Fibroblast of skin of right quadriceps (primary cell): ENCODE results near the gene TRAF3.
"Not testable (repeated sequence)": the region's sequence is repeated elsewhere in the genome, so short reads cannot be mapped to it uniquely, and the experiment has no call there.

Source experiments
- DNase-seq: peaks from one replicate; pipeline ENCODE4 v3.0.0-alpha.2; 2013

The TRAF3 gene

DNA sequence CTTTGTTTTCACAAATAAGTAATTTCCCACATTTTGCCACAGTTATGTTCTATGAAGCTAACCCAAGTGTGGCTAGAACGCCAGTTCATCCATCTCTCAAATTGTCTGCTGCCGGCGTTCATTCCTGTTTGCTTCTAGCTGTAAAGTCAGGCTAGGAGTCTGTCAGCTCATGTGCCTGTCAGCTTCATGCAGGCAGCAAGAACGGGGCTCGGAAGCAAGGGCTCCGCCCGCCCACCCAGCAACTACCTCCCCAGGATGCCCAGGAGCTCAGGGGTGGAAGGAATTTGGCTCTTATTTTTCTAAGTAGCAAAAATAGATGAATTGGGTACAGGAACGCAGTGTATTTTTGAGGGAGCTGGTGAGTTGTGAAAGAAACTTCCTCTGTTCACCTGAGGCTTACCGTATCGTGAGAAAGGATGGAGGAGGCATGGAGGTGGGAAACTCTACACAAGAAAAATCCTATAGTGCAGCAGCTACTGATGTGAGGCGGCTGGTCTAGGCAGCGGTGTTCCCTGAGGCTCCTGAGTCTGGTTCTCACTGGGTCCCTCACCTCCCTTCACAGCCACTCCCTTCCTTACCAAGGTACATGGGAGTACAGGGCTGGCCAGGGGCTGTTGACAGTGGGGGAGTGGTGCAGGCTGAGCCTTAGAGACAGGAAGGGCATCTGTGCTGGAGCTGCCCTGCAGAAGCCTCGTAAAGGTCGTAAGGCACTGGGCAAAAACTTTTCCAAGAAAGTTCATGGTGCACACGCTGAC is 90.8 kb downstream of the TRAF3 start:
- DNase-seq = no peak

DNA sequence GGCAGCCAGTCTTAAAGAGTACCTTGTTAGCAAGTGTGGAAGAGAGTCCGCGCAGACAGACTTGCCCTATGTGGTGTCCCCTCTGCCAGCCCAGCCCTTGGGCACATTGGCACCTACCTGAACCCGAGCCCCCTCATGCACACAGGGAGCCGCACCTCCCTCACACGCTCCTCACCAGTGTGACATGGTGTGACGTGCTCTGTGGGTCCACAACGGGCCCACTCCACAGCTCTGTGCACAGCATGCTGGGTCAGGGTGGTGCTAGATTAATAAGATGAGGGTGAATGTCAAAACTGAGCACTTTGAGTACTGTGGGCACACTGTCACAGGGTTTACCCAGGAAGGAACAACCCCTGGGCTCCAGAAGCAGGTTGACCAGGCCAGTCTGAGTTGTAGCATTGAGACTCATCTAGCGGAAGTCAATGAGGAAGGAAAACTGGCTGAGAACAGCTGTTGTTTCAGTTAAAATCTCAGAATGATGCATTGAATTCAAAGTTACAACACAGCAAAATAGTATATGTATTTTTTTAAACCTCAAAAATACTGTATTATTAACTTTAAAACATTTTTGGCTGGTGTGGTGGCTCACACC is 91.8 kb downstream of the TRAF3 start:
- DNase-seq = no peak

DNA sequence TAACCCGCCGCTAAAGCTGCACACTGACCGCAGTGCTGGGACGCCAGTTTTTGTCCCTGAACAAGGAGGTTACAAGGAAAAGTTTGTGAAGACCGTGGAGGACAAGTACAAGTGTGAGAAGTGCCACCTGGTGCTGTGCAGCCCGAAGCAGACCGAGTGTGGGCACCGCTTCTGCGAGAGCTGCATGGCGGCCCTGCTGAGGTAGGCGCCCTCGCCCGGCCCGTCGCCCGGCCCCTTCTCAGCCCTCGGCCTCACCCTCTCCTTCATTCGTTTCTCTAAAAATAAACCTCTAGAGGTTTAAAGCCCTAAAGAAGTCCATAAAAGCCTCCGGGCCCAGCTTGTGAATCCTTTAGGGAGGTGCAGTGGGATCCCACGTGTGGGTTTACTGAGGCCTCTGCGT is 93.0 kb downstream of the TRAF3 start:
- DNase-seq = no peak

DNA sequence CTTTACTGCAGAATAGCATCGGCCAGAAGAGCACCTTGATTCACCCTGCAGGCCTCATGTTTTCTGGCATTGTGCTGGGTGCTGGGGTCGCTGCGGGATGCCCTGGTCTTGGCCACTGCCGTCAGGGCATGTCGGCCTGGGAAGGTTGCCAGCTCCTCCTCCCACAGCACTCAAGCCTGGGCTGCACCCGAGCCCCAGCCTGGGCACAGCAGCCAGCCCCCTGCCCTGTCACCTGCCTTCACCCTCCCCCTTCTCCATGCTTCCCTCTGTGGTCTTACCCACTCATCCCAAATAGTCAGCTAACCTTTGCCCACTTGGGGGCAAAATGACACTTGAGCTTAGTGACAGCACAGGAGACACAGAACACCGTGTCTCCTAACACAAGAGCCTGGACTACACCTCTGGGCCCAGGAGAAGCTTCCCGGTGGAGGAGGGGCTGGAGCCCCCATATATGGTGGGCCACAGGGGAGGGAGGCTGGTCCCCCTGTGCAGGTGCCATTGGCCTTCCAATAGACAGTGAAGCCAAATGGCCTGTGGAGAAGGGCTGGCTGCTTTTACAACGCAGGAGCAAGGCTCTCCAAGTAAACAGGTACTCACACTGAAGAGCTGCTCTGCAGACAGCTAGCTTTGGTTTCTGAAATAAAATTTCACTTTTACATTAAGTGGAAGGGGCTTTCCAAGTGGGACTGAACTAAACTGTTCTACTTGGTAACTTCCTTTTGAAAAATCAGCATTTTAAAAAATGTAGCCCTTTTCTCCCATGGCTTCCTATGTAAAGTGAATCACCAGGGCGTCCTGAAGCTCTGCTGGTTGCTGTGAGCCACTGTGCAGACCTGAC is 94.0 kb downstream of the TRAF3 start:
- no peak for DNase-seq

DNA sequence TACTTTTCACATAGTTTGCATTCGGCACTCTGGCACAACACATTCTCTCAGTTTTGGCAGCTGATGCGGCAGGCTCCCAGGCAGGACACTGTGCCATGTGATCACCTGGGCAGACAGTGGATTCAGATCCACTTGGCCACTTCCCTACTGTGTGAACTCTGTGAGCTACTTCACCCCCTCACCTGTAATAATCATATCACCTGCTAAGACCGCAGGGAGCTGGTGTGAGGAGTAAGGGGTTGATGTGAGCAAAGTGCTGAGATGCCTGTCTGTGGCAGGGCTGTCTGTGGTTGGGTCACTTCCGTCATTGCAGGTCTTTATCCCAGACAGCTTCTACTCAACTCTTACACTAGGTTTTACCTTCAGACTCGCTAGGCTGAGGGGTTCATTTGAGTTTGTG is 94.8 kb downstream of the TRAF3 start:
- no peak for DNase-seq

DNA sequence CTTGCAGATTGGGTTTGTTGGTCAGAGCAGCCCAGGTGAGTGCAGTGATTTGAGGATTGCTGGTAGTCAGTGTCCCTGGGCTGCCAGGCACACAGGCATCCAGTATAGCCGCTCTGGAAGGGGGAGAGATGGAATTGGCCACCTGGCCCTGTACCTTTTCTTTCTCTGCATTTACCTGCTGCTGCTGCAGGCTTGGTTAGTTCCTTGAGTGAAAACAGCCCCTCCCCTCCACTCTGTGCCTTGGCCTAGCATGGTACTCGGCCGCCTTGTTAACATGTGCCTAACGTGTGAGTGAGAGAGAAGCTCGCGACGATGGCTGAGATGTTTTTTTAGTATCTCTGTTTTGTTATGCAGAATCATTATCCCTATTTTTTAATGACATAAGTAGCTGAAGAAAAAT is 95.9 kb downstream of the TRAF3 start:
- DNase-seq = no peak

DNA sequence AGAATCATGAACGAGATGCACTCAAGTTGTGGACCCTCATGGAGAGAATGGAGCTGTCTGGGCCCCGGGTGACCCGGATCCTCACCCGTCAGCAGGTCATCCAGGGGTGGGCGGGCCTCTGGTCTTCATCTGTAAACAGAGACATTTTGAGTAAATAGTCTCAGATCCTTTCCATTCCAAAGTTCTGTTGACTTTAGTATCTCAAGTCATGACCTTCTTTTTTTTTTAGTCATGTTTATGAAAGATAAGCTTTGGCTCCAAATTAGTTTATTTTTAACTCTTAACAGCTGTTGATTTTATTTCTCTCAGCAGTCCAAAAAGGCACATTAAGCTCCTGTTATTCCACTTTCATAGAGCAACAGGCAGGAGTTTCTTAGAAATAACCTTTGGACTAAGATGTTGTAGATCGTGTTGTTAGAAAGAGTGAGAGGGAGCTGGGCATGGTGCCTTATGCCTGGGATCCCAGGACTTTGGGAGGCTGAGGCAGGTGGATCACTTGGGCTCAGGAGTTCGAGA is 96.4 kb downstream of the TRAF3 start:
- DNase-seq = no peak

DNA sequence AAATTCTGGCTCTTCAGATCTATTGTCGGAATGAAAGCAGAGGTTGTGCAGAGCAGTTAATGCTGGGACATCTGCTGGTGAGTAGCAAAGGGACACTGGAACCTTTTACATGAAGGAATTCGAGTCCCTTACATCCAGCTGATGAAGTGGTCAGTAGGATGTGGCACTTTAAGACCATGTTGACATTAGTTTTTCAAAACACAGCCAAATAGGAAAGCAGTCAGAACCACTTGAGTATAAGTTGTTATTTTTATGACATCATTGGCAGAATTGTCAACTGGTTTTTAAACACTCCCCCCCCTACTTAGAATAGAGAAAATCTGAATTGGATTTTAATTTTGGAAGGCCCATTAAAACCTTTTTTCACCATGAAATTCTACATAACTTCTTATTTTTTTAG is 98.4 kb downstream of the TRAF3 start:
- no peak for DNase-seq

DNA sequence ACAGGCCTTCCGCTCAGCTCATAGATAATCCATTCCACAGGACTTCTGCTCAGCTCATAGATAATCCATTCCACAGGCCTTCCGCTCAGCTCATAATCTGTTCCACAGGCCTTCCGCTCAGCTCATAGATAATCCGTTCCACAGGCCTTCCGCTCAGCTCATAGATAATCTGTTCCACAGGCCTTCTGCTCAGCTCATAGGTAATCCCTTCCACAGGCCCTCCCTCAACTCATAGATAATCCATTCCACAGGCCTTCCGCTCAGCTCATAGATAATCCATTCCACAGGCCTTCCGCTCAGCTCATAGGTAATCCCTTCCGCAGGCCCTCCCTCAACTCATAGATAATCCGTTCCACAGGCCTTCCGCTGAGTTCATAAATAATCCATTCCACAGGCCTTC is 100.3 kb downstream of the TRAF3 start:
- DNase-seq = not testable (repeated sequence)

DNA sequence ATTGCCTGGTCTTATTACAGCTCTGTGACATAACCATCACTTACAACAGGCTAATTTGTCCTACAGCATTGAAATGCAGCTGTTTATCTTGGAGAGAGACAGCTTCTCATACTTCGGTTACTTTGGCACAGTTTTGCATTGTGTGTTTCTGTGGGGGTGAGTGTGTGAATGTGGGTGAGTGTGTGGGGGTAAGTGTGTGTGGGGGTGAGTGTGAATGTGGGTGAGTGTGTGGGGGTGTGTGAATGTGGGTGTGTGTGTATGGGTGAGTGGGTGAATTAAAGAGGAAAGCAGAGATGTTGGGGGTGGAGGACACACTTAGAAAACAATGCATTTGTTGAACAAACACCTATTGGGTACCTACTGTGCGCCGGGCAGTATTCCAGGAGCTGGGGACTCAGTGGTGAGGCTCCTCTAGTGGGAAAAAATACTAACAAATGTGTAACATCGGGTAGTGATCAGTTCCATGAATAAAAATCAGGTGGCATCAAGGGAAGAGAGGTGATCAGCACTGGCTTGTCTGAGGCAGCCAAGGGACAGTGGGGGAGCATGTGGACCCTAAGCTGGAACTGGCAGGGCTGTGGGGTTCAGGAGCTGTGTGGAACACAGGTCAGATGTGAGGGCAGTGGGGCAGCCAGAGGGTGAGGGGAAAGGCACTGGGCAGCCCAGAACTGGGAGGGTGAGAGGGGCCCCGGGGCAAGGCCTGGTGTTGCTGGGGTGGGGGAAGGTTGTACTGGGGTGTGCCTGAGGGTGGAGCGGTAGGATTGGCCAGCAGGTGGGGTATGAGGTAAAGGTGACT is 101.1 kb downstream of the TRAF3 start:
- DNase-seq = no peak

DNA sequence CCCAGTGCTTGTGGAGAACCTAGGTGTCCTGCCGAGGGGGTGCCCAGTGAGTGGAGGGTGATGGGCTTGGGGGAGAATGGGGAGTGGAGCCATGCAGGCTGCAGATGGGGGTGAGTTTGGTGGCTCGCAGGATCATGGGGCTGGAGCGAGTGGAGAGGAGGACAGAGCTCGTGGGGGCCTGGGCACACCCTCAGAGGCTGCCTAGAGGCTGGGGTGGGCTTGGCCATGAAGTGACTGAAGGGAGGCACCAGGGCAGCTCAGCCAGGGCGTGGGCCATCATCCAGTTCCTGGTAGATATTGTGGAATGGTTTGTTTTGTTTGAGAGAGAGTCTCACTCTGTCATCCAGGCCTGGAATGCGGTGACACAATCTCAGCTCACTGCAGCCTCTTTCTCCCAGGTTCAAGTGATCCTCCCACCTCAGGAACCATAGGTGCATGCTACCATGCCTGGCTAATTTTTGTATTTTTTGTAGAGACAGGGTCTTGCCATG is 101.8 kb downstream of the TRAF3 start:
- no peak for DNase-seq

DNA sequence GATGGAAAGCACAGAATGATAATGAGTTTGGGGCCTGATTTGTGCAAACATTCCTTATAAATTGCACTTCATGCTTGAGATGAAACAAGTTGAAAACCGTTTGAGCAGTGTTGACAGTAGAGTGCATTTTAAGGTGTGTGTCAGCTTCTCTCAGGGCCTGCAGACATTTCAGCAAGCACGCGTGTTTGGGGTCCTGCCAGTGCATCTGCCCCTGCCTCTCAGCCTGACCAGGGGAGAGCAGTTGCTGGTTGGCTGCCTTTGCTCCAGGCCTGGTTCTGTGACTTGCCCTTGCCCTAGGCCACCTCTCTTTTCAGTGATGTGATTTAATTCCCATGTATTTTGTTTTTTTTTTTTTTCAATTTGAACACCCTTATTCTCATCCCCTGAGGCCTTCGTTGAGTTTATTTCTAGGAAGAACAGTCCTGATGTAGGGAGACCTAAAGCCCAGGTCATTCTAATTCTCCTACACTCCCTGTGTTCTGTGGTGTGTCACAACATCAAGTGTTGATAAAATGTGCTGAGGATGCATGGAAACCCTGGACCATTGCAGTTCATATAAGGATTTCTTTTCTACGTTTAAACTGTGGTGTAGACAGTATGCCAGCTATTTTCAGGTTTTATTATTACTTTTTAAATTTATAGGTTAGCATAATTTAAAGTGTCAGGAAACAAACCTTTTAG is 105.1 kb downstream of the TRAF3 start:
- DNase-seq = no peak

DNA sequence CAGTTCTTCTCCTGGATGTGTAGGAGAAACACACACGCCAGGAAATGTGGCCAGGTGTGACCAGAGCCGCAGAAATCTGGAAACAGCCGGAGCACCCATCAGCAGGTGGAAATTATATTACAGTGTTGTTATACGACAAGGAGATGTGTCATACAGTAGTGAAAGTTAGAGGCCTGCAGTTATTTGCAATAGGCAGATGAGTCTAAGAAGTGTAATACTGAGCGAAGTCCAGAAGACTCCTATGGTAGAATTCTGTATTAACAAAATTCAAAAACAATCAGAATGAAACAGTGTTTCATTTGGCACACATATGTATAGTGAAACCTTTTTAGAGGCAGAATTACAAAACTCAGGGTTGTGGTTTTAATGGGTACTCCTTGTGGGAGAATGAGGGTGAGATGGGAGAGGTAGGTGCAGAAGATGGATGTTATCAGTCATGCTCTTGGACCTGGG is 105.9 kb downstream of the TRAF3 start:
- DNase-seq = no peak

DNA sequence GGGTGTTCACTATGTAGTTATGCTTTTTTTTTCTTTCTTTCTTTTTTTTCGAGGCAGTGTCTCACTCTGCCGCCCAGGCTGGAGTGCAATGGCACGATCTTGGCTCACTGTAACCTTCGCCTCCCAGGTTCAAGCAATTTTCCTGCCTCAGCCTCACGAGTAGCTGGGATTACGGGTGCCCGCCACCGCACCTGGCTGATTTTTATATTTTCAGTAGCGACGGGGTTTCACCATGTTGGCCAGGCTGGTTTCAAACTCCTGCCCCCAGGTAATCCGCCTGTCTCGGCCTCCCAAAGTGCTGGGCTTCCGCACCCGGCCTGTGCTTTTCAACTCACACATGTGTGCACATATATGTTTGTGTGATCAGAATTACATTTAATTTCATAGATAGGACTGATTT is 106.3 kb downstream of the TRAF3 start:
- DNase-seq = no peak

DNA sequence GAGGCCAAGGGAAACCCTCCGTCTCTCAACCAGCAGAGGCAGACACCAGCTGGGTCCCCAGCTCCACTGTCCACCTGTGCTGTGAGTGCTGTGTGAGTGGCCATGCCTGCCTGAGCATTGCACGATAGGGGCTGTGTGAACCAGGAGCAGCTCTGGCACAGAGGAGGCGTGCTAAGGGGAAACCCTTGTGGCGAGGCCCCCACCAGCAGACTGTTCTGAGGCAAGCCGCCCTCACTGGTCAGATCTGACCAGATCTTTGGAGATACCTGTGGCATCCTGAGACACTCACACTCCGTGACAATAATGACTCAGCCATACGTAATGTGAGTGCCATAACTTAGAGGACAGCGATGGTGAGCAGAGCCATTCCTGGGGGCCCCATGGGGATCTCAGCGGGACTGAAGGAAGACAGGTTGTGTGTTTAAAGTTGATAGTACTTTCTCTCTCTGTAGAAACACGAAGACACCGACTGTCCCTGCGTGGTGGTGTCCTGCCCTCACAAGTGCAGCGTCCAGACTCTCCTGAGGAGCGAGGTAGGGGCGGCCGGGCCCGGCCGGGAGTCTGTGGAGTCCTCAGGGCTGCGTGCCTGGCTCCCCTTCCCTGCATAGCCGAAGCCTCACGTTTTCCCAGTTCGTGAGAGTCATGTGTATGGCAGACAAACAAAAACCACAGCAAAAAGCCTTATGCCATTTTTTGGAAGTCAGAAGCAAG is 108.6 kb downstream of the TRAF3 start:
- no peak for DNase-seq

DNA sequence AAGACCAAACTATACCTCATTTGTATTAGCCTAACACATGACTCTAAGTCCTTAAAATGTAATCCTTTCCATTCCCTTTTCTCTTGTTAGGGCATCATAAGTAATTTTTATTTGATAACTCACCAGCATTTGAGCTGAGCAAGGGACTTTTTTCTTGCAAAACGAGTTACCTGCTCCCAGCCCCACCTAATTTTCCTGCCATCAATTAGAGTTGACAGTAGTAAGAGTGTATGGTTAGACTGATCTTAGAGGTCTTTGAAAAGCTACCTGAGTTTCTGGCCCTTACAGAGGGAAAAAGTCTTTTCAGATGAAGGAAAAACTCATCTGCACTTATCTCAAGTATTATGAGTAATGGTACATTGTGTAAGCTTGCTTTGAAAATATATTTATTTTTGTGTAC is 111.5 kb downstream of the TRAF3 start:
- no peak for DNase-seq

DNA sequence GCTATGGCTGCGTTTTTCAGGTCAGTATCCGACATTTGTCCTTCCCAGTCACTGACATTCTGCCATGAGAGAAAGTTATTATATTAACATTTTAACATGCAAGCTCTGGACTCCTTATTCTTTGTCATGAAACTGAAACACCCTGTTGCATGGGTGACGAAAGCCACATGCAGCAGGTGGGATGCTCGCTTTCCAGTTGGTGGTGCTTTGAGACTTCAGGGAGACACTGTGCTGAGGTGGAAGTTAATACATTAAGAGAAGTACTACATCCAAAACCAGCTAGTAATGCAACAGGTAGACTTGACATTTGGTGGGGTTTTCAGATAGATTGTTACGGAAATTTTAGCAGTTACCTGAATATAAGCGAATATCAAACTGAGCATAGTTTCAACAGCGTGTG is 112.4 kb downstream of the TRAF3 start:
- DNase-seq = no peak

DNA sequence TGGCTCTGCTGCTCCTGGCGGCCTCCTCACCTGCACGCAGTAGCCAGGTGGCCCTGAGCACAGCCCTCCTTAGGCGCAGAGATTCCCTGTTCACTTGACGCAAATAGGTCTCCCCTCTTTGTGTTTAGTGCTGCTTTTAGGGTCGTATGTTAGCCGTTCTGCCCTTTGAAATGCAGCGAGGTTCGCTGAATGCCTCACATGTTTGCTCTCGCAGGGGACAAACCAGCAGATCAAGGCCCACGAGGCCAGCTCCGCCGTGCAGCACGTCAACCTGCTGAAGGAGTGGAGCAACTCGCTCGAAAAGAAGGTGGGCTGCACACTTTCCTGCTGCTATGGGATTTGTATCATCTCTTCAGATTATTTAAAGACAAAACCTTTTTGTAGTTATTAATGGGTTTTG is 113.9 kb downstream of the TRAF3 start:
- no peak for DNase-seq

DNA sequence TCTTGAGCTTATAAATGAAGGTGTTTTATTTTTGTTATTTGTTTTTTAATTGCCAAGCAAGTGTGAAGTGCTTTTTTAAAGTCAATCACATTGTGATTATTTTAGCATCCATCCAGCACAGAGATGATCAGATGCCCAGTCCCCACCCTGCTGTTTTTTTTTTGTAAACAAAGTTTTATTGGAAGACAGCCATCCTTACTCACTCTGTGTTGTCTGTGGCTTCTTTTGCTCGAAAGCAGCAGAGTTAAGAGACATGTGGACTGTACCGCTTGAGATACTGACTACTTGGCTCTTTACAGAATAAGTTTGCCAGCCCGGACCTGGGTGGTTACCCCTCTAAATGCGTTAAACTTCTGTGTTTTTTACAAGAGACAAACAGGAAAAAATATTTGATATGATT is 114.3 kb downstream of the TRAF3 start:
- DNase-seq = peak; percentile 42

DNA sequence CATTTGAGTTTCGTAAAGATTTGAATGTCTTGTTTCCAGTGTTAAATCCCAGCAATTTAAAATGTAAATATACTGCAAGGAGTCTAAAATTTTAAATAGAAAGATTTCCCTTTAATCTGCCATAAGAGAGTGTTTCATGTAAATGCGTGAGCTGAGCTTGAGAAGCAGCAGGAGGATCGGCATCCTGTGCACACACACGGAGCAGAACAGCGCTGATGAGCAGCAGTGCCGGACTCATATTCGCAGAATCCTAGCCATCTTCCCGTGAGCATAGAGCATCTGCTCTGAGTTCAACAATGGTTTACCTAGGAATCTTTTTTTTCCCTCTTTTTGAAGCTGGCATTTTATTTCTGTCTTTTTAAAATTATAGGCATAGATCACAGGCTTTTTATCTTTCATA is 115.4 kb downstream of the TRAF3 start:
- DNase-seq = no peak

DNA sequence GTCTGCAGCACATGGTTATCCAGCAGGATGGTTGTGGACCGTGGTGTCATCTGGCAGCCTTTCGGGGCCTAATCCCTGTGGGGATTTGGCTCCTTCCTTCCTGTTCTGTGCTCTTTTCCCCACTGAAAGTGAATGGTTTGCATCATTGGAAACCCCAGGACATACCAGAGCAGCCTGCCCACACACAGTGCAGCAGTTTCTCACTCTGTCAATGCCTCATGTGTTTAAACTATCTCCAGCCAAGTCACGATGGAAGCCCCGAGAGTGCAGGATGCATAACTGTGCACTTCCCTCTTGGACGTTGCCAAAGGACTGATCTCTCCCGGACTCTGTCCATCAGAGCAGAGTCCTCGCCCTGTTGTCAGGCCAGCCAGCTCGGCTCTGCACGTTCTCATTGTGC is 116.2 kb downstream of the TRAF3 start:
- peak; percentile 93 for DNase-seq
